ENCODE data around the gene ARID2.

ARID2 gene

GRCh38 chr12:45763381-45763780 lies 33.9 kb downstream of the ARID2 start:
- DNase-seq (ENCODE audit: low read depth in 2 of 2) = no peak

GRCh38 chr12:45768194-45768593 lies 38.7 kb downstream of the ARID2 start:
- DNase-seq (ENCODE audit: low read depth in 2 of 2) = no peak

GRCh38 chr12:45773747-45774146 lies 44.2 kb downstream of the ARID2 start:
- no peak for DNase-seq (ENCODE audit: low read depth in 2 of 2)

- DNase-seq (ENCODE audit: low read depth in 2 of 2) = no peak
Measured at GRCh38 chr12:45774508-45775162, 45.1 kb downstream of the ARID2 start.

- no peak for DNase-seq (ENCODE audit: low read depth in 2 of 2)
Measured at GRCh38 chr12:45775465-45775864, 46.0 kb downstream of the ARID2 start.

GRCh38 chr12:45775964-45776363 lies 46.5 kb downstream of the ARID2 start:
- no peak for DNase-seq (ENCODE audit: low read depth in 2 of 2)

- DNase-seq (ENCODE audit: low read depth in 2 of 2) = no peak
Measured at GRCh38 chr12:45779936-45780335, 50.4 kb downstream of the ARID2 start.

- DNase-seq (ENCODE audit: low read depth in 2 of 2) = no peak
Measured at GRCh38 chr12:45781080-45781479, 51.6 kb downstream of the ARID2 start.

- DNase-seq (ENCODE audit: low read depth in 2 of 2) = no peak
Measured at GRCh38 chr12:45785315-45785714, 55.8 kb downstream of the ARID2 start.

GRCh38 chr12:45789025-45789424 lies 59.5 kb downstream of the ARID2 start:
- no peak for DNase-seq (ENCODE audit: low read depth in 2 of 2)

- no peak for DNase-seq (ENCODE audit: low read depth in 2 of 2)
Measured at GRCh38 chr12:45794422-45794821, 64.9 kb downstream of the ARID2 start.

GRCh38 chr12:45801625-45802024 lies 72.1 kb downstream of the ARID2 start:
- no peak for DNase-seq (ENCODE audit: low read depth in 2 of 2)

GRCh38 chr12:45803111-45803510 lies 73.6 kb downstream of the ARID2 start:
- no peak for DNase-seq (ENCODE audit: low read depth in 2 of 2)

- no peak for DNase-seq (ENCODE audit: low read depth in 2 of 2)
Measured at GRCh38 chr12:45816652-45817051, 87.1 kb downstream of the ARID2 start.

- no peak for DNase-seq (ENCODE audit: low read depth in 2 of 2)
Measured at GRCh38 chr12:45827974-45828373, 98.5 kb downstream of the ARID2 start.

GRCh38 chr12:45828402-45828801 lies 98.9 kb downstream of the ARID2 start:
- DNase-seq (ENCODE audit: low read depth in 2 of 2) = no peak

- DNase-seq (ENCODE audit: low read depth in 2 of 2) = no peak
Measured at GRCh38 chr12:45831590-45831989, 102.1 kb downstream of the ARID2 start.

GRCh38 chr12:45833401-45833800 lies 103.9 kb downstream of the ARID2 start:
- no peak for DNase-seq (ENCODE audit: low read depth in 2 of 2)

- DNase-seq (ENCODE audit: low read depth in 2 of 2) = no peak
Measured at GRCh38 chr12:45834809-45835208, 105.3 kb downstream of the ARID2 start.

GRCh38 chr12:45839917-45840316 lies 110.4 kb downstream of the ARID2 start:
- no peak for DNase-seq (ENCODE audit: low read depth in 2 of 2)

- DNase-seq (ENCODE audit: low read depth in 2 of 2) = no peak
Measured at GRCh38 chr12:45849289-45849688, 119.8 kb downstream of the ARID2 start.

GRCh38 chr12:45850302-45850701 lies 120.8 kb downstream of the ARID2 start:
- no peak for DNase-seq (ENCODE audit: low read depth in 2 of 2)

- no peak for DNase-seq (ENCODE audit: low read depth in 2 of 2)
Measured at GRCh38 chr12:45852508-45852907, 123.0 kb downstream of the ARID2 start.

GRCh38 chr12:45853550-45853949 lies 124.0 kb downstream of the ARID2 start:
- no peak for DNase-seq (ENCODE audit: low read depth in 2 of 2)
